GM23248 (cell line): Measurements from ENCODE around the gene SOX18.

ENCODE experiments used
- EZH2 ChIP-seq: fragments of 200-600 bp; sonication (generic); IDR thresholded peaks from 2 replicates; pipeline ENCODE4 v1.6.1; 2018; ENCODE audit warnings: antibody characterized with exemption, mild to moderate bottlenecking; ENCODE audit not compliant: insufficient read depth, poor library complexity, severe bottlenecking
- EZH2phosphoT487 ChIP-seq: fragments of 200-600 bp; sonication (generic); IDR thresholded peaks from 2 replicates; pipeline ENCODE4 v1.6.1; 2018; ENCODE audit warnings: antibody characterized with exemption, moderate library complexity, mild to moderate bottlenecking, low read depth; ENCODE audit not compliant: insufficient read depth

DNA sequence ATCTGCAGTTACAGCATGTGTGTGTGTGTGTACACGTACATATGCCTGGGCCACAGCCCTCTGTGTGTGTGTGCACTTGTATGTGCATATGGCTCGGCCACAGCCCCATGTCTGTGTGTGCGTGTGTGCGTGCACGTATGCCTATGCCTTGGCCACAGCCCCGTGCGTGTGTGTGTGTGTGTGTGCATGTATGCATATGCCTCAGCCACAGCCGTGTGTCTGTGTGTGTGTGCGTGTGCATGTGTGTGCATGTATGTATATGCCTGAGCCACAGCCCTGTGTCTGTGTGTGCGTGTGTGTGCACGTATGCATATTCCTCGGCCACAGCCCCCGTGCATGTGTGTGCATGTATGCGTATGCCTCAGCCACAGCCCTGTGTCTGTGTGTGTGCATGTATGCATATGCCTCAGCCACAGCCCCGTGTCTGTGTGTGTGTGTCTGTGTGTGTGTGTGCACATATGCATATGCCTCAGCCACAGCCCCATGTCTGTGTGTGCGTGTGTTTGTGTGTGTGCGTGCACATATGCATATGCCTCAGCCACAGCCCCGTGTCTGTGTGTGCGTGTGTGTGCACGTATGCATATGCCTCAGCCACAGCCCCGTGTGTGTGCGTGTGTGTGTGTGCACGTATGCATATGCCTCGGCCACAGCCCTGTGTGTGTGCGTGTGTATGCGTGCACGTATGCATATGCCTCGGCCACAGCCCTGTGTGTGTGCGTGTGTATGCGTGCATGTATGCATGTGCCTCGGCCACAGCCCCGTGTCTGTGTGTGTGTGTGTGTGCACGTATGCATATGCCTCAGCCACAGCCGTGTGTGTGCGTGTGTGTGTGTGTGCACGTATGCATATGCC lies 28.1 kb downstream of the SOX18 start:
- TF ChIP-seq EZH2 (no peak), EZH2phosphoT487 (no peak)
